GM12865 (cell line): ENCODE data around the gene SIM1.
A peak's percentile ranks its signal among the peaks of the same experiment; 100 is the strongest.

Source experiments
- DNase-seq: peaks from one replicate; pipeline ENCODE4 v3.0.0; 2010; ENCODE audit warnings: low read depth
- H3K4me3 ChIP-seq: 2 replicates; pipeline ENCODE4 v1.5.1; 2011; ENCODE audit warnings: mild to moderate bottlenecking, low read depth, low read length, control low read depth
- CTCF ChIP-seq: IDR thresholded peaks from 2 replicates; pipeline ENCODE4 v1.5.1; 2011; ENCODE audit warnings: low read length, control low read depth, low read depth, inconsistent platforms; ENCODE audit not compliant: insufficient read depth; ENCODE audit errors: missing control alignments

Gene SIM1

GRCh38 chr6:100350139-100350538 is 114.6 kb downstream of the SIM1 start:
- no peak for DNase-seq
- TF ChIP-seq CTCF: no peak
- no peak overlapping the region for H3K4me3 ChIP-seq

GRCh38 chr6:100349366-100349765 is 115.4 kb downstream of the SIM1 start:
- DNase-seq: no peak
- no peak for TF ChIP-seq CTCF
- H3K4me3 ChIP-seq: no peak overlapping the region

- H3K4me3 ChIP-seq: no peak overlapping the region
- peak; percentile 17 for DNase-seq
- no peak for TF ChIP-seq CTCF
Measured at GRCh38 chr6:100347901-100348550, 116.7 kb downstream of the SIM1 start.

- no peak for TF ChIP-seq CTCF
- H3K4me3 ChIP-seq: no peak overlapping the region
- peak; percentile 5 for DNase-seq
Measured at GRCh38 chr6:100346828-100347227, 117.9 kb downstream of the SIM1 start.

- TF ChIP-seq CTCF: no peak
- no peak overlapping the region for H3K4me3 ChIP-seq
- no peak for DNase-seq
Measured at GRCh38 chr6:100346203-100346602, 118.5 kb downstream of the SIM1 start.

- H3K4me3 ChIP-seq: no peak overlapping the region
- DNase-seq: no peak
- no peak for TF ChIP-seq CTCF
Measured at GRCh38 chr6:100344761-100345160, 120.0 kb downstream of the SIM1 start.

- no peak for TF ChIP-seq CTCF
- no peak for DNase-seq
- H3K4me3 ChIP-seq: no peak overlapping the region
Measured at GRCh38 chr6:100344321-100344720, 120.4 kb downstream of the SIM1 start.
